HUES6 (cell line): ENCODE measurements around the gene BCLAF1.
"Not testable (repeated sequence)": the region's sequence is repeated elsewhere in the genome, so short reads cannot be mapped to it uniquely, and the experiment has no call there.

Source experiments
- H3K27ac ChIP-seq: 2 replicates; pipeline ENCODE4 v1.7.0; 2013; ENCODE audit warnings: low read depth, mild to moderate bottlenecking, low read length, inconsistent platforms
- H3K27me3 ChIP-seq: 2 replicates; pipeline ENCODE4 v1.6.1; 2013; ENCODE audit warnings: low read length; ENCODE audit not compliant: control insufficient read depth, insufficient read depth
- H3K36me3 ChIP-seq: 2 replicates; pipeline ENCODE4 v1.6.1; 2013; ENCODE audit warnings: low read length; ENCODE audit not compliant: control insufficient read depth, insufficient read depth
- H3K4me1 ChIP-seq: 2 replicates; pipeline ENCODE4 v1.6.1; 2013; ENCODE audit warnings: low read length; ENCODE audit not compliant: control insufficient read depth, insufficient read depth
- H3K4me3 ChIP-seq: 2 replicates; pipeline ENCODE4 v1.5.1; 2013; ENCODE audit warnings: low read depth, low read length
- H3K9ac ChIP-seq: one replicate; pipeline ENCODE4 v1.6.1; 2013; ENCODE audit warnings: mild to moderate bottlenecking, low read length
- H3K9me3 ChIP-seq: 2 replicates; pipeline ENCODE4 v1.6.1; 2013; ENCODE audit warnings: low read depth, low read length; ENCODE audit not compliant: control insufficient read depth, insufficient read depth

Gene BCLAF1

DNA sequence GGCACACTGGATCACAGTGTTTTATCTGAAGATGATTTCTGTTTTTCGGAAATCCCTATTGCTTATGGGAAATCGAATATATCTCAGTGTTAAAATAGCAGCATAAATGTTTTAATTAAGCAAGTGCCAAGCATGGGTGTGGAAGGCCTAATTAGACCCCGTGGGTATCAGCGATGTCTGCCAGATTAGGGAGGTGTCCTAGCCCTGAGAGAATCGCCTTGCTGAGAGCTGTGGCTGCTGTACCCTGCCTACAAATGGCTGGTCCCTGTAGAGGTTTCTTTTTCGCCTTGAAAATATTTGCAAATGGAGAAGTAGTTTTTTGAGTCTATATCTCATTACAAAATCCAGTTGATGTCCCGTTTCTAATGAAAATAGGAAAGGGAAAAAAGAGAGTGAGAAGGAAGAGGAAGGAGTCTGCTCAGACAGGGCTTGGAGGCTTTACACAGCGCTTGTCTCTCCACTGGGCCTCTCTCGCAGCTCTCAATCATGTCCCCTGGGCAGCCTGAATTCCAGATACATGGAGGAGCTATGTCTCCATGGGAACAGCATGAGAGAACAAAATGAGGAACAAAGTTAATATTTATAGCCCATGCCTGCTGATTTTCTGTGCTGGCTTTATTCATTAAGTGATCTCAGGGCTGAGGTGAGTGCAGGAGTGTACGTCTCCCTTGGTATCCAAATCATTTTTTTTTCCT lies 35.2 kb upstream of the BCLAF1 start:
- Histone ChIP-seq H3K27me3 (no peaks in the 10 kb centered on the region), H3K27ac (no peak overlapping the region)

DNA sequence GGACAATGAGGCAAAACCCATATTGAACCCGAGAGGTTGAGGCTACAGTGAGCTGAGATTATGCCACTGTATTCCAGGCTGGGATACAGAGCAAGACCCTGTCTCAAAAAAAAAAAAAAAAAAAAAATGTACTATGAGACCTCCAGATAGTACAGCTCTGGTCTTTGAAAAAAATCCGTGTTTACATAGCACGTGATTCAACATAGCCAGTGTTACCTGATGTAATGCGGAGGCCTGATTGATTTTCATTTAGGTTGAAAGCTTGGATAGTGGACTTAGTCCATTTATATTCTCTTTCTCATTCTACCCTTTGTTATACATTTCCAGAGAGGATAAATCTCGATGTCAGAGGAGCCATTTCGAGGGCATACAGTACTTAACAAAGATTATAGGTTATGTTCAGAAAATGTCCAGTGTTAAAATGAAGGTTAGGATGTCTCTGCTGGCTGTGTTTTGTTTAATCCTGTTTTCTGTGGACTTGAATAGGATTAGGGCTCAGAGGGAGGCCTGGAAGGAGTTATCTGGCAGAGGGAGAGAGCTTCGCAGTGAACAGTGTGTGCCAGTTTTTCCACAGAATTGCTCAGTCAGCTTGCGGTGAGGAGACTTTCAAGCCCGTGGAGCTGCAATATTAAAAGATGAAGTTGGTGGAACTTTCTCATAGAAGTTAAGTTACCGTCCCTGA lies 33.9 kb upstream of the BCLAF1 start:
- H3K9me3 ChIP-seq = no peaks in the 10 kb centered on the region
- H3K4me3 ChIP-seq = no peak overlapping the region
- no peak overlapping the region for H3K27ac ChIP-seq
- H3K27me3 ChIP-seq = no peaks in the 10 kb centered on the region
- no peaks in the 10 kb centered on the region for H3K36me3 ChIP-seq
- no peaks in the 10 kb centered on the region for H3K4me1 ChIP-seq
- no peak overlapping the region for H3K9ac ChIP-seq

More for the DNA sequence above, 35.2 kb upstream of the BCLAF1 start:
- Histone ChIP-seq H3K9me3 (no peaks in the 10 kb centered on the region), H3K36me3 (no peaks in the 10 kb centered on the region), H3K4me1 (no peaks in the 10 kb centered on the region), H3K4me3 (no peak overlapping the region), H3K9ac (no peak overlapping the region)

DNA sequence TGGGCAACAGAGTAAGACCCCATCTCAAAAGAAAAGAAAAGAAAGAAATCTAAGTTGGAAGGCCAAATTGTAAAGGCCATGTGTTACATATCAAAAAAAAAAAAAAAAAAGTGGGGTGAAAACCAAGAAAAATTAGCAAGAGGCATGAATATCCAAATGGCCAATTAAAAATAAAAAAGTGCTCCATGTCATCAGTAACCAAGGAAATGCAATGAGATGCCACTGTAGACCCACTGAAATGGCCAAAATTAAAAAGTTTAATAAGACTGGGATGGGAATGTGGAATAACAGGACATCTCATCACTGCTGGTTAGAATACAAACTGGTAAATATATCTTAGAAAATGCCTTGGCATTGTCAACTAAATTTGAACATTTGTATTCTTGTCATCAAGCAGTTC lies 30.1 kb upstream of the BCLAF1 start:
- H3K4me1 ChIP-seq = no peaks in the 10 kb centered on the region; the same call in 1 of the 2 replicates
- H3K4me3 ChIP-seq = no peak overlapping the region
- H3K9ac ChIP-seq = no peak overlapping the region
- no peaks in the 10 kb centered on the region for H3K9me3 ChIP-seq
- H3K27me3 ChIP-seq = no peaks in the 10 kb centered on the region
- H3K36me3 ChIP-seq = no peaks in the 10 kb centered on the region
- no peak overlapping the region for H3K27ac ChIP-seq

DNA sequence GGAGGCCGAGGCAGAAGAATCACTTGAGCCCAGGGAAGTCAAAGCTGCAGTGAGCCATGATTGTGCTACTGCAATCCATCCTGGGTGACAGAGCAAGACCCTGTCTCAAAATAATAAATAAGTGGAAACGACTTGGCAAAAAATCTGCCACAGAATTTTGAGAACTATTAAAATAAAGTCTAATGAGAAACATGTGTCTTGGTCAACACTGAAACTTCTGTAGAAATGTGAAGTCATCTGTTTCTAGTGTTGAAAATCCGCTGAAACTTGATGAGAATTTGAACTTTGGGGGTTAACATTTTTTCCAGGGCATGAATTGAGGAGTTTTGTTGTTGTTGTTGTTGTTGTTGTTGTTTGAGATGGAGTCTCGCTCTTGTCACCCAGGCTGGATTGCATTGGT lies 29.0 kb upstream of the BCLAF1 start:
- Histone ChIP-seq H3K9me3 (no peaks in the 10 kb centered on the region), H3K9ac (no peak overlapping the region), H3K36me3 (no peaks in the 10 kb centered on the region), H3K4me1 (no peaks in the 10 kb centered on the region; the same call in 1 of the 2 replicates), H3K4me3 (no peak overlapping the region), H3K27ac (no peak overlapping the region), H3K27me3 (no peaks in the 10 kb centered on the region)

DNA sequence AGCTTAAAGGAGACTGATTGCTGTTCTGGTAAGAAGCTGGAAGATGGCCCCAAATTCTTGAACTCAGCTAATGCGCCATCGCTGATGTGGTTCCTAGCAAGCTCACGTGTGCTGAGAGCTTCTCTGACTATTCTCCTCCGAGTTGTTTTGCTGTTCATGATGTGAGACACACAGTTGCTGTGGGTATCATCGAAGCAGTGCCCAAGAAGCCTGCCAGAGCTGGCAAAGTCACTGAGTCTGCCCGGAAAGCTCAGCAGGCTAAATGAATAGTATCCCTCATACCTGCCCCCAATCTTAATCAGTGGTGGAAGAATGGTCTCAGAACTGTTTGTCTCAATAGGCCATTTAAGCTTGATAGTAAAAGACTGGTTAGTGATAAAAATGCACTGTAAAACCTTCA lies 28.3 kb upstream of the BCLAF1 start:
- Histone ChIP-seq H3K9ac (no peak overlapping the region), H3K27ac (no peak overlapping the region), H3K27me3 (no peaks in the 10 kb centered on the region), H3K4me1 (no peaks in the 10 kb centered on the region; the same call in 1 of the 2 replicates), H3K4me3 (no peak overlapping the region), H3K36me3 (no peaks in the 10 kb centered on the region), H3K9me3 (no peaks in the 10 kb centered on the region)

GRCh38 chr6:136317021-136317694 lies 27.5 kb upstream of the BCLAF1 start:
- Histone ChIP-seq H3K4me1 (no peaks in the 10 kb centered on the region; the same call in 1 of the 2 replicates), H3K27me3 (no peaks in the 10 kb centered on the region), H3K36me3 (no peaks in the 10 kb centered on the region), H3K9me3 (no peaks in the 10 kb centered on the region), H3K9ac (no peak overlapping the region), H3K27ac (no peak overlapping the region), H3K4me3 (no peak overlapping the region)

GRCh38 chr6:136315594-136315993 lies 25.9 kb upstream of the BCLAF1 start:
- Histone ChIP-seq H3K9me3 (no peaks in the 10 kb centered on the region), H3K9ac (no peak overlapping the region), H3K4me3 (no peak overlapping the region), H3K27ac (no peak overlapping the region), H3K36me3 (no peaks in the 10 kb centered on the region), H3K27me3 (no peaks in the 10 kb centered on the region), H3K4me1 (no peaks in the 10 kb centered on the region; the same call in 1 of the 2 replicates)

- no peaks in the 10 kb centered on the region for H3K9me3 ChIP-seq
- no peaks in the 10 kb centered on the region for H3K36me3 ChIP-seq
- H3K27me3 ChIP-seq = no peaks in the 10 kb centered on the region
- H3K4me1 ChIP-seq = no peaks in the 10 kb centered on the region; the same call in 1 of the 2 replicates
- no peak overlapping the region for H3K4me3 ChIP-seq
- no peak overlapping the region for H3K27ac ChIP-seq
- H3K9ac ChIP-seq = no peak overlapping the region
Observed at GRCh38 chr6:136312975-136313374, 23.3 kb upstream of the BCLAF1 start.

- H3K4me3 ChIP-seq = no peak overlapping the region
- H3K9ac ChIP-seq = no peak overlapping the region
- H3K4me1 ChIP-seq = no peaks in the 10 kb centered on the region
- H3K27me3 ChIP-seq = no peaks in the 10 kb centered on the region
- no peaks in the 10 kb centered on the region for H3K36me3 ChIP-seq
- no peaks in the 10 kb centered on the region for H3K9me3 ChIP-seq
- H3K27ac ChIP-seq = no peak overlapping the region
Observed at GRCh38 chr6:136309729-136310311, 20.2 kb upstream of the BCLAF1 start.

GRCh38 chr6:136309171-136309570 lies 19.5 kb upstream of the BCLAF1 start:
- no peaks in the 10 kb centered on the region for H3K9me3 ChIP-seq
- H3K9ac ChIP-seq = no peak overlapping the region
- H3K4me3 ChIP-seq = no peak overlapping the region
- H3K27ac ChIP-seq = no peak overlapping the region
- no peaks in the 10 kb centered on the region for H3K36me3 ChIP-seq
- no peaks in the 10 kb centered on the region for H3K4me1 ChIP-seq
- H3K27me3 ChIP-seq = no peaks in the 10 kb centered on the region

DNA sequence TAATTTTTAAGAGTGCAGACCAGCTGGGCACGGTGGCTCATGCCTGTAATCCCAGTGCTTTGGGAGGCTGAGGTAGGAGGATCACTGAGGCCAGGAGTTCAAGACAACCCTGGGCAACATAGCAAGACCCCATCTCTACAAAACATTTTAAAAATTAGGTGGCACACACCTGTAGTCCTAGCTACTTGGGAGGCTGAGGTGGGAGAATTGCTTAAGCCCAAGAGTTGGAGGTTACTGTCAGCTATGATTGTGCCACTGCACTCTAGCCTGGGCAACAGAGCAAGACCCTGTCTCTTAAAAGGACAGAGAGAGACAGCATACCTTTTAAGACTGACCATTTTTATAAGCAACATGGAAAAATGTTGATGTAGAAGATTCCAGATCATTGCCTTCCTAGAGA lies 18.8 kb upstream of the BCLAF1 start:
- H3K9me3 ChIP-seq, H3K4me1 ChIP-seq, H3K4me3 ChIP-seq, H3K36me3 ChIP-seq, H3K9ac ChIP-seq, H3K27ac ChIP-seq, H3K27me3 ChIP-seq: not testable (repeated sequence)
